ENCODE data around the gene FAU.
"Not testable (repeated sequence)": the region's sequence is repeated elsewhere in the genome, so short reads cannot be mapped to it uniquely, and the experiment has no call there.

Gene FAU

DNA sequence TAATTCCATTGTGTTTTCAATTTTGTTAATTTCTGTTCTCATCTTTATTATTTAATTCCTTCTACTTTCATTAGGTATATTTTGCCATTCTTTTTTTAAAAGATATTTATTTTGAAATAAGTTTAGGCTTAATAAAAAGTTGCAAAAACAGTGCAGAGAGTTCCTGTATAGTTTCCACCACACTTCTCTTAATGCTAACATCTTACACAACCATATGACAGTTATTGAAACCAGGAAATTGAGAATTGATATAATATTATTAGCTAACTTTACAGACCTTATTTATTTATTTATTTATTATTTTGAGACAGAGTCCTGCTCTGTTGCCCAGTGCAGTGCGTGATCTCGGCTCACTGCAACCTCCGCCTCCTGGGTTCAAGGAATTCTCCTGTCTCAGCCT is 34.3 kb upstream of the FAU start:
- Histone ChIP-seq H3K4me3 (ENCODE audit: low read depth, low read length) (no peak overlapping the region), H3K9ac (ENCODE audit: low read depth, low read length) (no peak overlapping the region), H3K4me1 (ENCODE audit: control insufficient read depth, insufficient read depth, low read length) (no peaks in the 10 kb centered on the region), H3K36me3 (ENCODE audit: control insufficient read depth, insufficient read depth, low read length) (no peaks in the 10 kb centered on the region), H3K27me3 (ENCODE audit: control insufficient read depth, insufficient read depth, low read length) (no peaks in the 10 kb centered on the region), H3K9me3 (ENCODE audit: control insufficient read depth, insufficient read depth, low read length) (no peaks in the 10 kb centered on the region)

- H3K4me3 ChIP-seq (ENCODE audit: low read depth, low read length): no peak overlapping the region
- no peaks in the 10 kb centered on the region for H3K36me3 ChIP-seq (ENCODE audit: control insufficient read depth, insufficient read depth, low read length)
- no peaks in the 10 kb centered on the region for H3K27me3 ChIP-seq (ENCODE audit: control insufficient read depth, insufficient read depth, low read length)
- no peak overlapping the region for H3K9ac ChIP-seq (ENCODE audit: low read depth, low read length)
- H3K4me1 ChIP-seq (ENCODE audit: control insufficient read depth, insufficient read depth, low read length): no peaks in the 10 kb centered on the region
- no peaks in the 10 kb centered on the region for H3K9me3 ChIP-seq (ENCODE audit: control insufficient read depth, insufficient read depth, low read length)
These were observed 30.2 kb upstream of the FAU start for GRCh38 chr11:65152122-65152521.

DNA sequence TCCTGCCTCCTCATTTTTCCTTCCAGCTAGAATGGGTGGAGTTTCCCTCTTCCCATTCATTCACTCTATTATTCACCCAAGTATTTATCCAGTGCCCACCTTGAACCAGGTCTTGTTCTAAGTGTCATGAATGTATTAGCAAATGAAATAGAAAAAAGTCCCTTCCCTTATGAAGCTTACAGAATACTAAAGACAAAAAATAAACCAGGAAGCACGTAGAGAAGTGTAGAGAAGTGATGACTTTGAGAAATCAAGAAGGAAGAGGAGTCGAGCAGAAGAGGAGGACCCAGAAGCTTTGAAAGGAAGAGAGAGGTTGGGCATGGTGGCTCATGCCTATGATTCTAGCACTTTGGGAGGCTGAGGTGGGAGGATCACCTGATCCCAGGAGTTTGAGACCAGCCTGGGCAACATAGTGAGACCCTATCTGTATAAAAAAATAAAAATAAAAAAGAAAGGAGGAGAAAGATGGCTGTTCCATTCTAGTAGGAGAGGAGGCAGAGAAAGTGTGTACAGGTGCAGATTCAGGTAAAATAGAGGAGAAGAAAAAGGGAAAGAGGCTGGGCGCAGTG is 29.5 kb upstream of the FAU start:
- no peaks in the 10 kb centered on the region for H3K36me3 ChIP-seq (ENCODE audit: control insufficient read depth, insufficient read depth, low read length)
- no peaks in the 10 kb centered on the region for H3K4me1 ChIP-seq (ENCODE audit: control insufficient read depth, insufficient read depth, low read length)
- H3K9me3 ChIP-seq (ENCODE audit: control insufficient read depth, insufficient read depth, low read length): no peaks in the 10 kb centered on the region
- no peaks in the 10 kb centered on the region for H3K27me3 ChIP-seq (ENCODE audit: control insufficient read depth, insufficient read depth, low read length)
- no peak overlapping the region for H3K4me3 ChIP-seq (ENCODE audit: low read depth, low read length)
- H3K9ac ChIP-seq (ENCODE audit: low read depth, low read length): no peak overlapping the region

GRCh38 chr11:65150509-65151299 is 28.8 kb upstream of the FAU start:
- no peaks in the 10 kb centered on the region for H3K4me1 ChIP-seq (ENCODE audit: control insufficient read depth, insufficient read depth, low read length)
- no peaks in the 10 kb centered on the region for H3K9me3 ChIP-seq (ENCODE audit: control insufficient read depth, insufficient read depth, low read length)
- no peak overlapping the region for H3K9ac ChIP-seq (ENCODE audit: low read depth, low read length)
- no peaks in the 10 kb centered on the region for H3K27me3 ChIP-seq (ENCODE audit: control insufficient read depth, insufficient read depth, low read length)
- no peaks in the 10 kb centered on the region for H3K36me3 ChIP-seq (ENCODE audit: control insufficient read depth, insufficient read depth, low read length)
- H3K4me3 ChIP-seq (ENCODE audit: low read depth, low read length): no peak overlapping the region

GRCh38 chr11:65150131-65150508 is 28.2 kb upstream of the FAU start:
- not testable (repeated sequence) for H3K4me3 ChIP-seq (ENCODE audit: low read depth, low read length); H3K36me3 ChIP-seq (ENCODE audit: control insufficient read depth, insufficient read depth, low read length); H3K4me1 ChIP-seq (ENCODE audit: control insufficient read depth, insufficient read depth, low read length); H3K9ac ChIP-seq (ENCODE audit: low read depth, low read length); H3K27me3 ChIP-seq (ENCODE audit: control insufficient read depth, insufficient read depth, low read length); H3K9me3 ChIP-seq (ENCODE audit: control insufficient read depth, insufficient read depth, low read length)

- no peaks in the 10 kb centered on the region for H3K27me3 ChIP-seq (ENCODE audit: control insufficient read depth, insufficient read depth, low read length)
- no peaks in the 10 kb centered on the region for H3K9me3 ChIP-seq (ENCODE audit: control insufficient read depth, insufficient read depth, low read length)
- H3K4me3 ChIP-seq (ENCODE audit: low read depth, low read length): no peak overlapping the region
- H3K36me3 ChIP-seq (ENCODE audit: control insufficient read depth, insufficient read depth, low read length): no peaks in the 10 kb centered on the region
- H3K4me1 ChIP-seq (ENCODE audit: control insufficient read depth, insufficient read depth, low read length): no peaks in the 10 kb centered on the region
- no peak overlapping the region for H3K9ac ChIP-seq (ENCODE audit: low read depth, low read length)
These were observed 26.7 kb upstream of the FAU start for GRCh38 chr11:65148657-65149056.

GRCh38 chr11:65147352-65148075 is 25.6 kb upstream of the FAU start:
- no peaks in the 10 kb centered on the region for H3K27me3 ChIP-seq (ENCODE audit: control insufficient read depth, insufficient read depth, low read length)
- no peak overlapping the region for H3K4me3 ChIP-seq (ENCODE audit: low read depth, low read length)
- no peaks in the 10 kb centered on the region for H3K4me1 ChIP-seq (ENCODE audit: control insufficient read depth, insufficient read depth, low read length)
- H3K9ac ChIP-seq (ENCODE audit: low read depth, low read length): no peak overlapping the region
- no peaks in the 10 kb centered on the region for H3K36me3 ChIP-seq (ENCODE audit: control insufficient read depth, insufficient read depth, low read length)
- no peaks in the 10 kb centered on the region for H3K9me3 ChIP-seq (ENCODE audit: control insufficient read depth, insufficient read depth, low read length)

DNA sequence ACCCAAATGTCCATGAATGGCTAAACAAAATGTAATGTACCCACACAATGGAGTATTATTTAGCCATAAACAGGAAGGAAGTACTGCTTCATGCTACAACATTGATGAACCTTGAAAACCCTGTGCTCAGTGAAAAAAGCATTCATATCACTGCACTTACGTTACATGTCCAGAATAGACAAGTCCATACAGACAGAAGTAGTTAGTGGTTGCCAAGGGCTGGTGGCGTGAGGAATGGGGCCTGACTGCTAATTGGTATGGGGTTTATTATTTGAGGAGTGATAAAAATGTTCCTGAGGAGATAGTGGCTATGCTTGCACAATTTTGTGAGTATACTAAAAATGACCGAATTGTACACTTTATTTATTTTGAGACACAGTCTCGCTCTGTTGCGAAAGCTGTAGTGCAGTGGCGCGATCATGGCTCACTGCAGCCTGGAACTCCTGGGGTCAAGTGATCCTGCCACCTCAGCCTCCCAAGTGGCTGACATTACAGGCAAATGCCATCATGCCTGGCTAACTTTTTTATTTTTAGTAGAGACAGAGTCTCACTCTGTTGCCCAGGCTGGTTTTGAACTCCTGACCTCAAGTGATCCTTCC is 20.1 kb upstream of the FAU start:
- Histone ChIP-seq H3K4me3 (ENCODE audit: low read depth, low read length) (no peak overlapping the region), H3K27me3 (ENCODE audit: control insufficient read depth, insufficient read depth, low read length) (peaks cover 3% of the 10 kb centered on the region), H3K36me3 (ENCODE audit: control insufficient read depth, insufficient read depth, low read length) (no peaks in the 10 kb centered on the region), H3K9ac (ENCODE audit: low read depth, low read length) (no peak overlapping the region), H3K4me1 (ENCODE audit: control insufficient read depth, insufficient read depth, low read length) (no peaks in the 10 kb centered on the region), H3K9me3 (ENCODE audit: control insufficient read depth, insufficient read depth, low read length) (no peaks in the 10 kb centered on the region)

GRCh38 chr11:65136515-65137096 is 14.7 kb upstream of the FAU start:
- Histone ChIP-seq H3K9me3 (ENCODE audit: control insufficient read depth, insufficient read depth, low read length) (no peaks in the 10 kb centered on the region), H3K4me3 (ENCODE audit: low read depth, low read length) (no peak overlapping the region), H3K9ac (ENCODE audit: low read depth, low read length) (no peak overlapping the region), H3K36me3 (ENCODE audit: control insufficient read depth, insufficient read depth, low read length) (peaks cover 16% of the 10 kb centered on the region), H3K27me3 (ENCODE audit: control insufficient read depth, insufficient read depth, low read length) (peaks cover 3% of the 10 kb centered on the region), H3K4me1 (ENCODE audit: control insufficient read depth, insufficient read depth, low read length) (peaks cover 4% of the 10 kb centered on the region)

DNA sequence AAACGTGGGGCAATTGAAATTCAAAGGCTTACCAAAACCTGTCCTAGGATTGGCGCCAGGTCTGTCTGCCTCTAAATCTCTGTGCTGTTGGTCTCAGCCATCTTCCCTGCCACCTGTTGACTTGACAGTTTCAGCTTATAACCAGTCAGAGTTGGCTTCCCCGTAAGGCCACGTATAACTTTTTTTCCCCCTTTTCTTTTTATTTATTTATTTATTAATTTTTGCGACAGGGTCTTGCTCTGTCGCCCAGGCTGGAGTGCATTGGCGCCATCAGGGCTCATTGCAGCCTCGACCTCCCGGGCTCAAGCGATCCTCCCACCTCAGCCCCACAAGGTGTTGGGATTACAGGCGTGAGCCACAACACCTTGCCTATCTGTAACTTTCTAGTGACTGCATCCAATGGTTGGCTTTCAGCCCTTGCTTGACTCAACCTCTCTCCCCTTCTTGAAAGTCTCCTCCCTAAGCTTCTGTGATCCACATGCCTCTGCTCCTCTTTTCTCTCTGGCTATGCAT is 13.8 kb upstream of the FAU start:
- Histone ChIP-seq H3K36me3 (ENCODE audit: control insufficient read depth, insufficient read depth, low read length) (peaks cover 25% of the 10 kb centered on the region), H3K4me1 (ENCODE audit: control insufficient read depth, insufficient read depth, low read length) (peaks cover 4% of the 10 kb centered on the region), H3K4me3 (ENCODE audit: low read depth, low read length) (peak overlapping the region; percentile 99), H3K9ac (ENCODE audit: low read depth, low read length) (peak overlapping the region; percentile 67), H3K27me3 (ENCODE audit: control insufficient read depth, insufficient read depth, low read length) (no peaks in the 10 kb centered on the region), H3K9me3 (ENCODE audit: control insufficient read depth, insufficient read depth, low read length) (no peaks in the 10 kb centered on the region)

- Histone ChIP-seq H3K9me3 (ENCODE audit: control insufficient read depth, insufficient read depth, low read length) (no peaks in the 10 kb centered on the region), H3K4me3 (ENCODE audit: low read depth, low read length) (peak overlapping the region; percentile 99), H3K9ac (ENCODE audit: low read depth, low read length) (peak overlapping the region; percentile 96), H3K36me3 (ENCODE audit: control insufficient read depth, insufficient read depth, low read length) (peaks cover 29% of the 10 kb centered on the region), H3K27me3 (ENCODE audit: control insufficient read depth, insufficient read depth, low read length) (no peaks in the 10 kb centered on the region), H3K4me1 (ENCODE audit: control insufficient read depth, insufficient read depth, low read length) (peaks cover 4% of the 10 kb centered on the region)
These were observed 13.2 kb upstream of the FAU start for GRCh38 chr11:65134952-65135632.

All from iPS-15b (cell line).